H1 (cell line): ENCODE results near the gene CCR3. TPM values are rescaled to one million over a fixed set of nuclear protein-coding genes. Genes with fewer than 3 reads are reported as not detected.
A peak's percentile ranks its signal among the peaks of the same experiment; 100 is the strongest.

Source experiments
- CTCF ChIA-PET: fragments of 300-600 bp; sonication (Branson Sonifier 250); formaldehyde crosslinking; loops from one replicate; lab custom pipeline; 2021; ENCODE audit not compliant: partially characterized antibody; lab: Charles Lee
- POLR2A ChIA-PET: fragments of 300-600 bp; sonication (Branson Sonifier 250); formaldehyde crosslinking; loops from one replicate; lab custom pipeline; 2021; ENCODE audit warnings: inconsistent platforms; ENCODE audit not compliant: partially characterized antibody; lab: Charles Lee
- DNase-seq, 2 experiments: peaks; one replicate each; pipeline versions ENCODE4 v3.0.0 to v3.0.0-alpha.2; 2010 to 2022; ENCODE audit warnings: low spot score in 2 of 2, low read depth in 1 of 2, mixed read lengths in 1 of 2
- FAIRE-seq: peaks from 2 replicates; lab custom pipeline; 2011; peaks lifted over from hg19 to GRCh38; lab: Jason Lieb, UNC
- H2AFZ ChIP-seq: 2 replicates; pipeline ENCODE4 v1.8.1; 2012; ENCODE audit warnings: low read length, inconsistent platforms
- H2AK5ac ChIP-seq: 2 replicates; pipeline ENCODE4 v1.6.1; 2013; ENCODE audit warnings: low read depth, low read length
- H2BK120ac ChIP-seq: replicated peaks from 2 replicates; pipeline ENCODE3; 2013; ENCODE audit warnings: low read depth, low read length, inconsistent platforms
- H2BK12ac ChIP-seq: 2 replicates; pipeline ENCODE4 v1.6.1; 2013; ENCODE audit warnings: low read depth, low read length
- H2BK15ac ChIP-seq: 2 replicates; pipeline ENCODE4 v1.6.1; 2013; ENCODE audit warnings: low read length
- H2BK20ac ChIP-seq: 2 replicates; pipeline ENCODE4 v1.6.1; 2013; ENCODE audit warnings: low read length
- H2BK5ac ChIP-seq: 2 replicates; pipeline ENCODE4 v1.6.1; 2013; ENCODE audit warnings: low read depth, low read length
- H3K14ac ChIP-seq: 2 replicates; pipeline ENCODE4 v1.6.1; 2013; ENCODE audit warnings: inconsistent platforms; ENCODE audit not compliant: insufficient read length
- H3K18ac ChIP-seq: 2 replicates; pipeline ENCODE4 v1.6.1; 2013; ENCODE audit warnings: low read length; ENCODE audit errors: extremely low read depth
- H3K23ac ChIP-seq: 2 replicates; pipeline ENCODE4 v1.6.1; 2013; ENCODE audit warnings: inconsistent platforms; ENCODE audit not compliant: insufficient read length
- H3K23me2 ChIP-seq: 2 replicates; pipeline ENCODE4 v1.6.1; 2013; ENCODE audit warnings: low read depth, low read length
- H3K27ac ChIP-seq: 2 replicates; pipeline ENCODE4 v1.6.1; 2011; ENCODE audit warnings: low read depth, low read length, inconsistent platforms
- H3K27me3 ChIP-seq, 4 experiments: replicated peaks in 1 of 4; 1 replicate in 1 of 4; 2 replicates in 3 of 4; pipeline versions ENCODE4 v1.6.1 to v1.8.1; 2011 to 2013; ENCODE audit warnings: low read length in 3 of 4, mild to moderate bottlenecking in 3 of 4, inconsistent platforms in 2 of 4, mixed read lengths in 2 of 4, moderate library complexity in 1 of 4; ENCODE audit not compliant: control insufficient read depth in 3 of 4, insufficient read depth in 3 of 4; ENCODE audit errors: extremely low read depth in 1 of 4
- H3K36me3 ChIP-seq, 4 experiments: 2 replicates each; pipeline versions ENCODE4 v1.6.1 to v1.8.1; 2011 to 2013; ENCODE audit warnings: mild to moderate bottlenecking in 4 of 4, low read length in 3 of 4, moderate library complexity in 2 of 4, control low read depth in 1 of 4, inconsistent platforms in 1 of 4; ENCODE audit not compliant: insufficient read depth in 4 of 4, control insufficient read depth in 2 of 4
- H3K4ac ChIP-seq: replicated peaks from 2 replicates; pipeline ENCODE3; 2013; ENCODE audit warnings: low read length, low read depth, mixed read lengths, inconsistent platforms; ENCODE audit not compliant: insufficient read length
- H3K4me1 ChIP-seq, 4 experiments: replicated peaks in 1 of 4; 1 replicate in 1 of 4; 2 replicates in 3 of 4; pipeline versions ENCODE4 v1.6.1 to v1.8.1; 2011 to 2013; ENCODE audit warnings: low read length in 3 of 4, inconsistent platforms in 2 of 4, mixed read lengths in 1 of 4; ENCODE audit not compliant: insufficient read depth in 4 of 4, control insufficient read depth in 3 of 4
- H3K4me2 ChIP-seq, 2 experiments: 2 replicates each; pipeline versions ENCODE4 v1.6.1 to v1.8.1; 2011 to 2013; ENCODE audit warnings: low read depth in 2 of 2, low read length in 2 of 2, control low read depth in 1 of 2, inconsistent platforms in 1 of 2, mild to moderate bottlenecking in 1 of 2; ENCODE audit not compliant: insufficient read depth in 1 of 2
- H3K4me3 ChIP-seq, 4 experiments: fragments of 200-600, 300-600 bp in 1 of 4; sonication (generic), shearing (Covaris generic), sonication (Bioruptor Twin) in 1 of 4; 2 replicates each; pipeline versions ENCODE4 v1.5.1 to v1.8.1; 2011 to 2016; ENCODE audit warnings: low read length in 4 of 4, low read depth in 3 of 4, control low read depth in 2 of 4, inconsistent platforms in 2 of 4, mild to moderate bottlenecking in 2 of 4, mixed read lengths in 1 of 4, moderate library complexity in 1 of 4; ENCODE audit not compliant: insufficient read depth in 2 of 4; ENCODE audit errors: extremely low read depth in 1 of 4
- H3K56ac ChIP-seq: replicated peaks from 2 replicates; pipeline ENCODE3; 2013; ENCODE audit warnings: low read depth, mild to moderate bottlenecking, mixed read lengths, low read length, inconsistent platforms; ENCODE audit not compliant: insufficient read length
- H3K79me1 ChIP-seq: 2 replicates; pipeline ENCODE4 v1.6.1; 2013; ENCODE audit warnings: low read depth, low read length, control low read depth
- H3K79me2 ChIP-seq, 2 experiments: 2 replicates each; pipeline versions ENCODE4 v1.6.1 to v1.8.1; 2012 to 2013; ENCODE audit warnings: low read length in 2 of 2, mild to moderate bottlenecking in 2 of 2, inconsistent platforms in 1 of 2; ENCODE audit not compliant: insufficient read depth in 2 of 2, control insufficient read depth in 1 of 2
- H3K9ac ChIP-seq, 4 experiments: replicated peaks in 1 of 4; 1 replicate in 1 of 4; 2 replicates in 3 of 4; pipeline versions ENCODE4 v1.6.1 to v1.8.1; 2011 to 2013; ENCODE audit warnings: low read depth in 3 of 4, low read length in 3 of 4, control low read depth in 2 of 4, mild to moderate bottlenecking in 2 of 4, moderate library complexity in 2 of 4, inconsistent platforms in 1 of 4; ENCODE audit errors: extremely low read depth in 1 of 4
- H3K9me3 ChIP-seq, 2 experiments: 2 replicates each; pipeline versions ENCODE4 v1.6.1 to v1.8.1; 2012 to 2013; ENCODE audit warnings: mild to moderate bottlenecking in 2 of 2, moderate library complexity in 2 of 2, control low read depth in 1 of 2, inconsistent platforms in 1 of 2, low read depth in 1 of 2, low read length in 1 of 2, mixed read lengths in 1 of 2; ENCODE audit not compliant: insufficient read depth in 2 of 2
- H4K20me1 ChIP-seq, 2 experiments: replicated peaks in 1 of 2; 2 replicates each; pipeline versions ENCODE3 to v1.8.1; 2011 to 2013; ENCODE audit warnings: inconsistent platforms in 2 of 2, low read length in 2 of 2, mild to moderate bottlenecking in 1 of 2; ENCODE audit not compliant: insufficient read depth in 2 of 2, control insufficient read depth in 1 of 2
- H4K5ac ChIP-seq: 2 replicates; pipeline ENCODE4 v1.6.1; 2013; ENCODE audit warnings: low read length, low read depth, mixed read lengths, inconsistent platforms; ENCODE audit not compliant: insufficient read length
- H4K8ac ChIP-seq: 2 replicates; pipeline ENCODE4 v1.8.0; 2013; ENCODE audit warnings: mild to moderate bottlenecking, moderate library complexity, low read length, inconsistent platforms; ENCODE audit not compliant: insufficient read depth; ENCODE audit errors: extremely low read depth
- H4K91ac ChIP-seq: replicated peaks from 2 replicates; pipeline ENCODE3; 2013; ENCODE audit warnings: low read length, mixed read lengths, inconsistent platforms; ENCODE audit not compliant: insufficient read length
- MAFK ChIP-seq: IDR thresholded peaks from 2 replicates; pipeline ENCODE4 v1.6.1; 2012; ENCODE audit warnings: low read depth, mild to moderate bottlenecking, improper control_type of control experiment, low read length
- USF2 ChIP-seq: IDR thresholded peaks from 2 replicates; pipeline ENCODE4 v1.6.1; 2011; ENCODE audit warnings: low read length, improper control_type of control experiment
- WGBS, 2 experiments: shearing (Covaris generic) in 1 of 2; methylation state at CpG; one replicate each; pipeline versions ENCODE4 v1.1.6 to v1.1.7; 2013 to 2015; ENCODE audit warnings: low lambda C conversion rate in 2 of 2, mixed read lengths in 2 of 2, inconsistent platforms in 1 of 2, low coverage in 1 of 2, missing lambda C conversion rate in 1 of 2; ENCODE audit not compliant: insufficient replicate concordance in 2 of 2, insufficient coverage in 1 of 2, insufficient read length in 1 of 2; ENCODE audit errors: extremely low coverage in 1 of 2, missing lambda C conversion rate in 1 of 2; 5-methylcytosine and 5-hydroxymethylcytosine counted together
- polyA plus RNA-seq, 7 experiments: library from polyadenylated mRNA; depleted of rRNA in 3 of 7; stranded (reverse) in 5 of 7; unstranded in 2 of 7; fragments of >200 nt in 5 of 7; fragments of 200-250 nt in 2 of 7; gene quantifications; 1 replicate in 5 of 7; 2 replicates in 1 of 7; 4 replicates in 1 of 7; pipeline versions ENCODE4 v1.2.1 to v1.2.3, GENCODE V29; 2011 to 2013; ENCODE audit warnings: missing spikeins in 2 of 7, mixed read lengths in 2 of 7
- total RNA-seq: library from RNA; stranded (reverse); fragmentation: NEBNext Ultra II Directional; extraction: Animal tissue kit (Norgen Biotek cat#: 25700); gene quantifications from 2 replicates; pipeline ENCODE4 v1.2.1, GENCODE V29; 2021

Gene CCR3
- total and polyA plus RNA-seq, 2 of the 8 experiments (the other 6 are each of a cell fraction or from before 2014, with no cell fraction given) = not detected

- H4K8ac ChIP-seq = no peak overlapping the region
- no peak overlapping the region; the same call in 1 of the 2 replicates for H3K18ac ChIP-seq
- H2BK15ac ChIP-seq = no peak overlapping the region
- H3K4me1 ChIP-seq = peaks cover 0 to 2% (median 0%) of the 10 kb centered on the region in 4 experiments; a peak in 2 of 7 replicates
- H2BK120ac ChIP-seq = no peak overlapping the region
- no peaks in the 10 kb centered on the region for H3K9me3 ChIP-seq
- H2AK5ac ChIP-seq = no peak overlapping the region
- TF ChIP-seq MAFK (0 out of 2 replicates have a peak, but pooled peaks have one; percentile 20), USF2 (no peak)
- TF ChIP-seq, all 59 proteins: peak for 1
- Histone ChIP-seq H4K20me1 (no peaks in the 10 kb centered on the region), H4K5ac (no peak overlapping the region), H2BK12ac (no peak overlapping the region), H2BK5ac (no peak overlapping the region), H4K91ac (no peak overlapping the region), H3K27ac (no peak overlapping the region), H3K4me3 (no peak overlapping the region), H3K56ac (no peak overlapping the region), H3K23ac (no peak overlapping the region), H3K23me2 (no peaks in the 10 kb centered on the region), H3K9ac (no peak overlapping the region), H3K14ac (no peak overlapping the region), H3K4ac (no peak overlapping the region), H2AFZ (no peak overlapping the region), H3K27me3 (no peaks in the 10 kb centered on the region), H3K36me3 (no peaks in the 10 kb centered on the region), H3K79me1 (no peaks in the 10 kb centered on the region), H3K4me2 (no peak overlapping the region), H3K79me2 (no peaks in the 10 kb centered on the region), H2BK20ac (no peak overlapping the region)
- no peak for DNase-seq
- POLR2A ChIA-PET = no interaction called here
- FAIRE-seq = no peak
- 93% methylated on average over 6 of the region's 6 CpGs; no CpG with 5 or more reads in 1 of the 2 experiments for WGBS, 2 experiments
- CTCF ChIA-PET = interaction anchor here (0.6 to 6.6 kb wide), 15 partner anchors 9 to 269 kb away, joined by 3 to 34 read pairs (median 4); partner anchors contain the start of gene CCR5
Observed at GRCh38 chr3:46206282-46207015, 35.8 kb upstream of the CCR3 start.
